Ovary (tissue), 9 donors: ENCODE results near the gene REV3L. TPM values are rescaled to one million over a fixed set of nuclear protein-coding genes. Genes with fewer than 3 reads are reported as not detected.

Experiments used
- DNase-seq, 5 donors: peaks; one replicate each; pipeline ENCODE4 v3.0.0-alpha.2; 2019 to 2020
- H3K27ac ChIP-seq, 2 donors: fragments of 200-600 bp; one replicate each; pipeline versions ENCODE4 v1.5.1 to v1.8.0; 2019 to 2022
- H3K27me3 ChIP-seq: fragments of 200-600 bp; one replicate; pipeline ENCODE4 v1.8.0; 2022
- H3K36me3 ChIP-seq: fragments of 200-600 bp; sonication (generic); one replicate; pipeline ENCODE4 v1.5.1; 2019
- H3K4me1 ChIP-seq: one replicate; pipeline ENCODE4 v1.8.1; 2013; ENCODE audit warnings: mild to moderate bottlenecking, moderate library complexity; ENCODE audit not compliant: insufficient read depth
- H3K4me3 ChIP-seq: fragments of 200-600 bp; sonication (generic); one replicate; pipeline ENCODE4 v1.5.1; 2017
- H3K9me3 ChIP-seq, 2 donors: fragments of 200-600 bp in 1 of 2; sonication (generic) in 1 of 2; one replicate each; pipeline versions ENCODE4 v1.5.1 to v1.8.1; 2013 to 2019; ENCODE audit warnings: mild to moderate bottlenecking in 1 of 2, moderate library complexity in 1 of 2
- CTCF ChIP-seq, 3 donors: fragments of 450-650 bp in 2 of 3; fragments of 200-600 bp in 1 of 3; IDR thresholded peaks; one replicate each; pipeline versions ENCODE4 v1.5.1 to v1.8.0; 2016 to 2022; ENCODE audit warnings: antibody characterized with exemption in 3 of 3, mild to moderate bottlenecking in 1 of 3
- EP300 ChIP-seq: sonication (generic); formaldehyde crosslinking; IDR thresholded peaks from one replicate; pipeline ENCODE4 v1.6.1; 2017; ENCODE audit warnings: antibody characterized with exemption
- POLR2A ChIP-seq: fragments of 450-650 bp; IDR thresholded peaks from one replicate; pipeline ENCODE4 v1.6.1; 2017; ENCODE audit warnings: antibody characterized with exemption, mild to moderate bottlenecking, moderate library complexity
- WGBS, 3 donors: extraction: QIAGEN DNeasy Blood & Tissue Kit in 1 of 3; methylation state at CpG; one replicate each; pipeline versions ENCODE4 v1.1.5 to v1.1.7; 2013 to 2017; 5-methylcytosine and 5-hydroxymethylcytosine counted together
- intact Hi-C, 4 donors: fragments of 100-400 bp; cut with DNase I; formaldehyde crosslinking; loops; one replicate each; pipeline versions ENCODE4 v1.11.0 to v1.15.1; 2022 to 2023
- polyA plus RNA-seq, 2 donors: library from polyadenylated mRNA; stranded (reverse); fragments of 200-250 nt in 1 of 2; fragments of 350-450 nt in 1 of 2; fragmentation: Illumina TruSeq in 1 of 2; extraction: RNeasy Lipid Tissue Mini Kit (QIAGEN cat#74804) in 1 of 2; gene quantifications; one replicate each; pipeline ENCODE4 v1.2.3, GENCODE V29; 2013 to 2014
- total RNA-seq, 7 donors: library from RNA; depleted of rRNA in 2 of 7; stranded (reverse); fragments of >200 nt in 2 of 7; fragmentation: NEBNext Ultra II Directional in 3 of 7; extraction: Animal tissue kit (Norgen Biotek cat#: 25700) in 3 of 7; gene quantifications; one replicate each; pipeline versions ENCODE4 v1.1.0 to v1.2.4, GENCODE V29; 2016 to 2023
- donor health status: DM: no; HTN: no; CAD: no; lungs with moderate emphysema.
- donor health status: DM: no; HTN: no; CAD: no.
- donor health status: Bipolar disorder and iron deficiency.
- donor health status: DM: yes; HTN: yes; CAD: no.
- donor health status: DM: no; HTN: no; CAD: no.
- donor health status: DM: yes; HTN: yes; CAD: no.

The REV3L gene
- total and polyA plus RNA-seq, 9 donors = 8.5 to 55.2 (median 31.0) TPM

GRCh38 chr6:111458670-111459232 is 24.3 kb downstream of the REV3L start:
- TF ChIP-seq POLR2A = no peak
- Histone ChIP-seq H3K36me3 (no peaks in the 10 kb centered on the region), H3K4me3 (no peak overlapping the region), H3K27ac (no peak overlapping the region), H3K9me3 (no peaks in the 10 kb centered on the region), H3K27me3 (no peaks in the 10 kb centered on the region), H3K4me1 (peaks cover 3% of the 10 kb centered on the region)
- DNase-seq = no peak
- intact Hi-C loops = no loop called here

- 6 to 14% (median 6%) methylated on average over 2 of the region's 2 CpGs for WGBS, 3 donors
- intact Hi-C loops = no loop called here
Observed at GRCh38 chr6:111456208-111456607, 26.8 kb downstream of the REV3L start.

GRCh38 chr6:111450636-111451035 is 32.4 kb downstream of the REV3L start:
- H3K4me1 ChIP-seq = peaks cover 3% of the 10 kb centered on the region
- TF ChIP-seq EP300 (no peak), CTCF (IDR thresholded peaks at IDR 0.05) (no peak), POLR2A (no peak)
- no peak overlapping the region for H3K4me3 ChIP-seq
- H3K9me3 ChIP-seq = no peaks in the 10 kb centered on the region
- H3K36me3 ChIP-seq = no peaks in the 10 kb centered on the region
- H3K27me3 ChIP-seq = no peaks in the 10 kb centered on the region
- no peak overlapping the region for H3K27ac ChIP-seq
- WGBS, 3 donors = 19 to 41% (median 28%) methylated on average over 2 of the region's 2 CpGs
- no peak for DNase-seq
- intact Hi-C loops = no loop called here

More at GRCh38 chr6:111456208-111456607, 26.8 kb downstream of the REV3L start:
- peaks cover 1% of the 10 kb centered on the region for H3K4me1 ChIP-seq
- H3K27ac ChIP-seq = no peak overlapping the region
- no peak overlapping the region for H3K4me3 ChIP-seq
- no peaks in the 10 kb centered on the region for H3K9me3 ChIP-seq
- no peaks in the 10 kb centered on the region for H3K27me3 ChIP-seq
- DNase-seq = no peak
- no peaks in the 10 kb centered on the region for H3K36me3 ChIP-seq
- TF ChIP-seq POLR2A = no peak
- TF ChIP-seq CTCF (IDR thresholded peaks at IDR 0.05) = no peak
- no peak for TF ChIP-seq EP300

GRCh38 chr6:111450087-111450486 is 32.9 kb downstream of the REV3L start:
- intact Hi-C loops = no loop called here
- Histone ChIP-seq H3K36me3 (no peaks in the 10 kb centered on the region), H3K4me1 (peaks cover 3% of the 10 kb centered on the region), H3K27me3 (no peaks in the 10 kb centered on the region), H3K9me3 (no peaks in the 10 kb centered on the region), H3K4me3 (no peak overlapping the region), H3K27ac (no peak overlapping the region)
- DNase-seq = no peak
- TF ChIP-seq EP300 (no peak), POLR2A (no peak), CTCF (IDR thresholded peaks at IDR 0.05) (no peak)
- WGBS, 3 donors = 92 to 94% (median 92%) methylated on average over 7 of the region's 7 CpGs

GRCh38 chr6:111449129-111449528 is 33.9 kb downstream of the REV3L start:
- intact Hi-C loops = no loop called here
- no peaks in the 10 kb centered on the region for H3K27me3 ChIP-seq

More at GRCh38 chr6:111449129-111449528, 33.9 kb downstream of the REV3L start:
- no peaks in the 10 kb centered on the region for H3K9me3 ChIP-seq
- DNase-seq = no peak
- TF ChIP-seq CTCF (IDR thresholded peaks at IDR 0.05) = no peak
- no peak for TF ChIP-seq EP300
- no peak for TF ChIP-seq POLR2A
- 35 to 53% (median 43%) methylated on average over 4 of the region's 4 CpGs for WGBS, 3 donors
- no peaks in the 10 kb centered on the region for H3K36me3 ChIP-seq
- H3K4me3 ChIP-seq = no peak overlapping the region
- no peak overlapping the region for H3K27ac ChIP-seq
- H3K4me1 ChIP-seq = peaks cover 3% of the 10 kb centered on the region
